KG1 (cell line): ENCODE data around the gene ADD1.
A peak's percentile ranks its signal among the peaks of the same experiment; 100 is the strongest.

Experiments used
- DNase-seq: peaks from one replicate; lab custom pipeline; 2025; lab: John Stamatoyannopoulos, UW

The ADD1 gene

GRCh38 chr4:2963966-2964471 lies 120.4 kb downstream of the ADD1 start:
- peak; percentile 53 for DNase-seq

GRCh38 chr4:2964706-2965258 lies 121.1 kb downstream of the ADD1 start:
- DNase-seq = no peak

GRCh38 chr4:2965262-2965661 lies 121.6 kb downstream of the ADD1 start:
- DNase-seq = no peak

- no peak for DNase-seq
Measured at GRCh38 chr4:2968381-2968780, 124.7 kb downstream of the ADD1 start.

- DNase-seq = no peak
Measured at GRCh38 chr4:2971275-2971674, 127.6 kb downstream of the ADD1 start.

- no peak for DNase-seq
Measured at GRCh38 chr4:2977211-2978088, 133.8 kb downstream of the ADD1 start.
